Uterus (tissue), 4 donors: ENCODE data around the gene CDC42BPA. TPM values are rescaled to one million over a fixed set of nuclear protein-coding genes. Genes with fewer than 3 reads are reported as not detected.
A peak's percentile ranks its signal among the peaks of the same experiment; 100 is the strongest.
"Not testable (repeated sequence)": the region's sequence is repeated elsewhere in the genome, so short reads cannot be mapped to it uniquely, and the experiment has no call there.

Experiments used
- DNase-seq, 2 donors: peaks; one replicate each; pipeline ENCODE4 v3.0.0-alpha.2; 2019 to 2020
- H3K27ac ChIP-seq, 2 donors: fragments of 200-600 bp; sonication (generic); 1 replicate in 1 of 2; 2 replicates in 1 of 2; pipeline ENCODE4 v1.5.1; 2016 to 2018
- H3K27me3 ChIP-seq, 2 donors: fragments of 200-600 bp; sonication (generic); one replicate each; pipeline ENCODE4 v1.5.1; 2018 to 2019; ENCODE audit warnings: control low read depth in 1 of 2
- H3K36me3 ChIP-seq, 2 donors: fragments of 200-600 bp; sonication (generic); one replicate each; pipeline ENCODE4 v1.5.1; 2019; ENCODE audit warnings: control low read depth in 1 of 2
- H3K4me1 ChIP-seq, 2 donors: fragments of 200-600 bp; sonication (generic); one replicate each; pipeline ENCODE4 v1.5.1; 2018 to 2019; ENCODE audit warnings: control low read depth in 1 of 2
- H3K4me3 ChIP-seq, 2 donors: fragments of 200-600 bp; sonication (generic); 1 replicate in 1 of 2; 2 replicates in 1 of 2; pipeline ENCODE4 v1.5.1; 2018 to 2019; ENCODE audit warnings: mild to moderate bottlenecking in 1 of 2
- H3K9me3 ChIP-seq, 2 donors: fragments of 200-600 bp; sonication (generic); one replicate each; pipeline ENCODE4 v1.5.1; 2019; ENCODE audit warnings: control low read depth in 1 of 2
- CTCF ChIP-seq, 4 experiments: fragments of 200-600 bp in 2 of 4; fragments of 450-650 bp in 2 of 4; sonication (generic) in 2 of 4; IDR thresholded peaks; one replicate each; pipeline ENCODE4 v1.5.1; 2016 to 2019; ENCODE audit warnings: antibody characterized with exemption in 4 of 4, mild to moderate bottlenecking in 2 of 4, moderate library complexity in 1 of 4
- POLR2A ChIP-seq, 2 donors: fragments of 450-650 bp; IDR thresholded peaks; one replicate each; pipeline ENCODE4 v1.6.1; 2016; ENCODE audit warnings: antibody characterized with exemption in 2 of 2, mild to moderate bottlenecking in 1 of 2, moderate library complexity in 1 of 2
- intact Hi-C: fragments of 100-400 bp; cut with DNase I; formaldehyde crosslinking; loops from one replicate; pipeline ENCODE4 v1.15.1; 2023; ENCODE audit warnings: low total_unique reads
- total RNA-seq, 4 donors: library from RNA; depleted of rRNA in 3 of 4; stranded (reverse); fragments of >200 nt in 3 of 4; gene quantifications; one replicate each; pipeline versions ENCODE4 v1.1.0 to v1.2.4, GENCODE V29; 2014 to 2023
- donor health status: DM: yes; HTN: yes; CAD: no.

CDC42BPA gene
- total RNA-seq, 4 donors from 2014 or later, result 32.9 to 116 (median 55.2) TPM

GRCh38 chr1:227244339-227245118 is 73.8 kb downstream of the CDC42BPA start:
- Histone ChIP-seq H3K9me3 (no peaks in the 10 kb centered on the region), H3K4me1 (peaks cover 0 to 5% of the 10 kb centered on the region in 2 donors), H3K27me3 (no peaks in the 10 kb centered on the region), H3K27ac (no peak overlapping the region), H3K4me3 (no peak overlapping the region), H3K36me3 (no peaks in the 10 kb centered on the region)
- intact Hi-C loops, result no loop called here
- TF ChIP-seq POLR2A (IDR thresholded peaks at IDR 0.05) (no peak), CTCF (IDR thresholded peaks at IDR 0.05) (no peak)
- no peak for DNase-seq

GRCh38 chr1:227242811-227243682 is 75.2 kb downstream of the CDC42BPA start:
- H3K4me1 ChIP-seq, result peaks cover 0 to 5% of the 10 kb centered on the region in 2 donors

GRCh38 chr1:227240983-227241382 is 77.3 kb downstream of the CDC42BPA start:
- Histone ChIP-seq H3K4me1 (peaks cover 0 to 7% of the 10 kb centered on the region in 2 donors), H3K4me3 (no peak overlapping the region), H3K36me3 (no peaks in the 10 kb centered on the region), H3K9me3 (no peaks in the 10 kb centered on the region), H3K27ac (no peak overlapping the region), H3K27me3 (no peaks in the 10 kb centered on the region)
- TF ChIP-seq POLR2A (IDR thresholded peaks at IDR 0.05), result no peak
- TF ChIP-seq CTCF (IDR thresholded peaks at IDR 0.05), result no peak
- DNase-seq, result no peak
- intact Hi-C loops, result no loop called here

More at GRCh38 chr1:227242811-227243682, 75.2 kb downstream of the CDC42BPA start:
- Histone ChIP-seq H3K36me3 (no peaks in the 10 kb centered on the region), H3K27me3 (no peaks in the 10 kb centered on the region), H3K9me3 (no peaks in the 10 kb centered on the region), H3K4me3 (no peak overlapping the region), H3K27ac (no peak overlapping the region)
- TF ChIP-seq CTCF (IDR thresholded peaks at IDR 0.05) (no peak), POLR2A (IDR thresholded peaks at IDR 0.05) (no peak)
- intact Hi-C loops, result no loop called here
- DNase-seq, result no peak

- TF ChIP-seq CTCF (IDR thresholded peaks at IDR 0.05) (peak in 3 of 4 experiments; percentile 13 to 44 (median 26)), POLR2A (IDR thresholded peaks at IDR 0.05) (no peak)
- no peak for DNase-seq
- intact Hi-C loops, result no loop called here
These were observed 83.3 kb downstream of the CDC42BPA start for GRCh38 chr1:227234998-227235405.

GRCh38 chr1:227231128-227231527 is 87.2 kb downstream of the CDC42BPA start:
- H3K36me3 ChIP-seq, H3K9me3 ChIP-seq, H3K4me1 ChIP-seq, DNase-seq, H3K27me3 ChIP-seq, H3K27ac ChIP-seq, H3K4me3 ChIP-seq, intact Hi-C loops: not testable (repeated sequence)

More at GRCh38 chr1:227234998-227235405, 83.3 kb downstream of the CDC42BPA start:
- H3K9me3 ChIP-seq, result no peaks in the 10 kb centered on the region
- H3K4me3 ChIP-seq, result no peak overlapping the region
- no peaks in the 10 kb centered on the region for H3K36me3 ChIP-seq
- H3K27me3 ChIP-seq, result no peaks in the 10 kb centered on the region
- H3K4me1 ChIP-seq, result peaks cover 0 to 5% of the 10 kb centered on the region in 2 donors
- no peak overlapping the region for H3K27ac ChIP-seq
